HCT116 (cell line): ENCODE results near the gene PEF1. TPM values are rescaled to one million over a fixed set of nuclear protein-coding genes. Genes with fewer than 3 reads are reported as not detected.

Experiments used
- ATAC-seq: fragments of 200-7000 bp; cut with Tn5 transposase; 2 replicates; pipeline ENCODE4 v1.9.1; 2020; ENCODE audit warnings: mild to moderate bottlenecking, moderate library complexity
- BruUV-seq: library from RNA; stranded (reverse); fragments of 400-500 nt; replicated peaks from 2 replicates; lab custom pipeline; 2021; lab: Mats Ljungman, UMichigan
- CTCF ChIA-PET: fragments of 300-600 bp; sonication (Branson Sonifier 250); formaldehyde crosslinking; loops from one replicate; lab custom pipeline; 2021; ENCODE audit warnings: antibody characterized with exemption; lab: Charles Lee
- POLR2A ChIA-PET: fragments of 300-600, 350-600 bp; sonication (Branson Sonifier 250); formaldehyde crosslinking; loops from one replicate; lab custom pipeline; 2021; ENCODE audit warnings: antibody characterized with exemption; lab: Charles Lee
- RAD21 ChIA-PET, 2 experiments: fragments of 300-600 bp; sonication (Branson Sonifier 250); formaldehyde crosslinking; loops; one replicate each; lab custom pipeline; 2023; ENCODE audit warnings: low total read pairs in 2 of 2; ENCODE audit not compliant: uncharacterized antibody in 2 of 2, unreplicated experiment in 2 of 2, low non-redundant PET in 1 of 2; lab: Charles Lee
- DNase-seq: peaks from one replicate; pipeline ENCODE4 v3.0.0-alpha.2; 2010; ENCODE audit warnings: low read depth, low spot score
- H2AFZ ChIP-seq: fragments of 200-600 bp; shearing (Covaris generic), sonication (generic); 2 replicates; pipeline ENCODE4 v1.6.1; 2017; ENCODE audit warnings: low read depth, mixed run types, mixed read lengths, antibody characterized with exemption, low read length; ENCODE audit not compliant: poor library complexity, severe bottlenecking
- H3K27ac ChIP-seq: 2 replicates; pipeline ENCODE4 v1.5.1; 2012; ENCODE audit warnings: low read depth, low read length
- H3K27me3 ChIP-seq: fragments of 200-600 bp; sonication (generic); 2 replicates; pipeline ENCODE4 v1.6.1; 2016; ENCODE audit warnings: mixed run types, low read length, mixed read lengths; ENCODE audit not compliant: insufficient read depth
- H3K36me3 ChIP-seq, 2 experiments: fragments of 200-500 bp in 1 of 2; fragments of 200-600 bp in 1 of 2; sonication (Bioruptor generic) in 1 of 2; sonication (generic) in 1 of 2; 2 replicates each; pipeline versions ENCODE4 v1.5.1 to v1.6.1; 2014 to 2016; ENCODE audit warnings: low read length in 2 of 2, inconsistent platforms in 1 of 2, mixed read lengths in 1 of 2, mixed run types in 1 of 2; ENCODE audit not compliant: insufficient read depth in 2 of 2, control insufficient read depth in 1 of 2
- H3K4me1 ChIP-seq, 2 experiments: fragments of 200-600 bp in 1 of 2; sonication (generic) in 1 of 2; 2 replicates each; pipeline versions ENCODE4 v1.5.1 to v1.6.1; 2012 to 2017; ENCODE audit warnings: low read length in 2 of 2, inconsistent platforms in 1 of 2, mild to moderate bottlenecking in 1 of 2, mixed read lengths in 1 of 2, mixed run types in 1 of 2, moderate library complexity in 1 of 2; ENCODE audit not compliant: insufficient read depth in 2 of 2, control insufficient read depth in 1 of 2
- H3K4me2 ChIP-seq: fragments of 200-600 bp; sonication (generic); 2 replicates; pipeline ENCODE4 v1.6.1; 2017; ENCODE audit warnings: mixed run types, low read length, mixed read lengths
- H3K4me3 ChIP-seq, 2 experiments: fragments of 200-600 bp in 1 of 2; sonication (generic) in 1 of 2; replicated peaks in 1 of 2; 2 replicates each; pipeline ENCODE4 v1.5.1; 2011 to 2016; ENCODE audit warnings: low read length in 2 of 2, control low read depth in 1 of 2, low read depth in 1 of 2, mild to moderate bottlenecking in 1 of 2, mixed read lengths in 1 of 2, mixed run types in 1 of 2
- H3K79me2 ChIP-seq: fragments of 200-600 bp; sonication (generic); 2 replicates; pipeline ENCODE4 v1.6.1; 2017; ENCODE audit warnings: mild to moderate bottlenecking, mixed run types, low read length, moderate library complexity, mixed read lengths; ENCODE audit not compliant: insufficient read depth
- H3K9ac ChIP-seq: fragments of 200-600 bp; sonication (generic); 2 replicates; pipeline ENCODE4 v1.6.1; 2016; ENCODE audit warnings: low read length, mixed read lengths
- H3K9me2 ChIP-seq: fragments of 200-600 bp; sonication (generic), shearing (Covaris generic); 2 replicates; pipeline ENCODE4 v1.6.1; 2017; ENCODE audit warnings: mixed run types, mild to moderate bottlenecking, moderate library complexity; ENCODE audit not compliant: insufficient read depth
- H3K9me3 ChIP-seq, 2 experiments: fragments of 200-500 bp in 1 of 2; fragments of 200-600 bp in 1 of 2; sonication (Bioruptor generic) in 1 of 2; sonication (generic) in 1 of 2; 2 replicates each; pipeline ENCODE4 v1.6.1; 2014 to 2017; ENCODE audit warnings: low read length in 2 of 2, mixed read lengths in 2 of 2, inconsistent platforms in 1 of 2, low read depth in 1 of 2, mild to moderate bottlenecking in 1 of 2, mixed run types in 1 of 2, moderate library complexity in 1 of 2; ENCODE audit not compliant: control insufficient read depth in 1 of 2, insufficient read depth in 1 of 2
- H4K20me1 ChIP-seq: fragments of 200-600 bp; sonication (generic), shearing (Covaris generic); 2 replicates; pipeline ENCODE4 v1.6.1; 2017; ENCODE audit warnings: mixed run types, mild to moderate bottlenecking, moderate library complexity; ENCODE audit not compliant: insufficient read depth
- CBX3 ChIP-seq: IDR thresholded peaks from 2 replicates; pipeline ENCODE4 v1.6.1; 2012; ENCODE audit warnings: low read depth
- EGR1 ChIP-seq: IDR thresholded peaks from 2 replicates; pipeline ENCODE4 v1.6.1; 2012; ENCODE audit warnings: low read depth
- EZH2 ChIP-seq: fragments of 200-600 bp; sonication (generic); IDR thresholded peaks from 2 replicates; pipeline ENCODE4 v1.6.1; 2017; ENCODE audit warnings: antibody characterized with exemption, mixed run types
- EZH2phosphoT487 ChIP-seq: fragments of 200-600 bp; IDR thresholded peaks from 2 replicates; pipeline ENCODE4 v1.6.1; 2018; ENCODE audit warnings: antibody characterized with exemption, borderline replicate concordance
- FOSL1 ChIP-seq: IDR thresholded peaks from 2 replicates; pipeline ENCODE4 v1.6.1; 2012; ENCODE audit warnings: low read depth
- JUND ChIP-seq: IDR thresholded peaks from 2 replicates; pipeline ENCODE4 v1.6.1; 2012
- POLR2A ChIP-seq: IDR thresholded peaks from 2 replicates; pipeline ENCODE4 v1.7.0; 2011; ENCODE audit warnings: borderline replicate concordance; ENCODE audit not compliant: insufficient read depth, insufficient read length; ENCODE audit errors: extremely low read depth
- POLR2AphosphoS5 ChIP-seq: IDR thresholded peaks from 2 replicates; pipeline ENCODE4 v1.6.1; 2011; ENCODE audit warnings: mild to moderate bottlenecking, low read depth, low read length, moderate library complexity
- RAD21 ChIP-seq: IDR thresholded peaks from 2 replicates; pipeline ENCODE4 v1.6.1; 2012; ENCODE audit warnings: low read depth, mild to moderate bottlenecking
- SIN3A ChIP-seq: IDR thresholded peaks from 2 replicates; pipeline ENCODE4 v1.6.1; 2012; ENCODE audit warnings: low read depth
- SP1 ChIP-seq: IDR thresholded peaks from 2 replicates; pipeline ENCODE4 v1.6.1; 2012; ENCODE audit warnings: low read depth
- SRF ChIP-seq: IDR thresholded peaks from 2 replicates; pipeline ENCODE4 v1.6.1; 2012; ENCODE audit warnings: low read depth
- TCF7L2 ChIP-seq: IDR thresholded peaks from 2 replicates; pipeline ENCODE4 v1.7.0; 2011; ENCODE audit warnings: borderline replicate concordance, inconsistent platforms; ENCODE audit not compliant: insufficient read depth, insufficient read length; ENCODE audit errors: extremely low read depth
- YY1 ChIP-seq: IDR thresholded peaks from 2 replicates; pipeline ENCODE4 v1.6.1; 2011; ENCODE audit warnings: low read length, low read depth, moderate library complexity, mild to moderate bottlenecking; ENCODE audit not compliant: insufficient replicate concordance; ENCODE audit errors: extremely low read depth
- intact Hi-C: fragments of 100-400 bp; cut with micrococcal nuclease; formaldehyde crosslinking; loops from 2 replicates; pipeline ENCODE4 v1.10.0; 2022
- total RNA-seq: library from RNA; stranded (reverse); gene quantifications from one replicate; pipeline ENCODE4 v1.2.1, GENCODE V29; 2021; ENCODE audit not compliant: unreplicated experiment
- TF ChIP-seq, protein P1 (sequence below), 3 experiments: fragments of 200-600 bp in 1 of 3; sonication (generic) in 1 of 3; IDR thresholded peaks in 2 of 3; conservative IDR thresholded peaks in 1 of 3; 2 replicates each; pipeline ENCODE4 v1.5.1; 2012 to 2017; ENCODE audit warnings: low read depth in 2 of 3, low read length in 2 of 3, antibody characterized with exemption in 1 of 3, borderline replicate concordance in 1 of 3, control low read depth in 1 of 3, mild to moderate bottlenecking in 1 of 3, mixed read lengths in 1 of 3, mixed run types in 1 of 3, moderate library complexity in 1 of 3; ENCODE audit not compliant: insufficient read depth in 1 of 3
- TF ChIP-seq, protein P2 (sequence below): IDR thresholded peaks from 2 replicates; pipeline ENCODE4 v1.6.1; 2012
- TF ChIP-seq, protein P3 (sequence below): IDR thresholded peaks from 2 replicates; pipeline ENCODE4 v1.6.1; 2012; ENCODE audit warnings: low read depth
- TF ChIP-seq, protein P4 (sequence below): IDR thresholded peaks from 2 replicates; pipeline ENCODE4 v1.6.1; 2012
- TF ChIP-seq, protein P5 (sequence below): IDR thresholded peaks from 2 replicates; pipeline ENCODE4 v1.6.1; 2011; ENCODE audit warnings: mild to moderate bottlenecking, low read length, moderate library complexity; ENCODE audit not compliant: insufficient replicate concordance; ENCODE audit errors: extremely low read depth

PEF1 gene
- total RNA-seq, 1 experiment from 2014 or later, result 37.6 TPM

DNA sequence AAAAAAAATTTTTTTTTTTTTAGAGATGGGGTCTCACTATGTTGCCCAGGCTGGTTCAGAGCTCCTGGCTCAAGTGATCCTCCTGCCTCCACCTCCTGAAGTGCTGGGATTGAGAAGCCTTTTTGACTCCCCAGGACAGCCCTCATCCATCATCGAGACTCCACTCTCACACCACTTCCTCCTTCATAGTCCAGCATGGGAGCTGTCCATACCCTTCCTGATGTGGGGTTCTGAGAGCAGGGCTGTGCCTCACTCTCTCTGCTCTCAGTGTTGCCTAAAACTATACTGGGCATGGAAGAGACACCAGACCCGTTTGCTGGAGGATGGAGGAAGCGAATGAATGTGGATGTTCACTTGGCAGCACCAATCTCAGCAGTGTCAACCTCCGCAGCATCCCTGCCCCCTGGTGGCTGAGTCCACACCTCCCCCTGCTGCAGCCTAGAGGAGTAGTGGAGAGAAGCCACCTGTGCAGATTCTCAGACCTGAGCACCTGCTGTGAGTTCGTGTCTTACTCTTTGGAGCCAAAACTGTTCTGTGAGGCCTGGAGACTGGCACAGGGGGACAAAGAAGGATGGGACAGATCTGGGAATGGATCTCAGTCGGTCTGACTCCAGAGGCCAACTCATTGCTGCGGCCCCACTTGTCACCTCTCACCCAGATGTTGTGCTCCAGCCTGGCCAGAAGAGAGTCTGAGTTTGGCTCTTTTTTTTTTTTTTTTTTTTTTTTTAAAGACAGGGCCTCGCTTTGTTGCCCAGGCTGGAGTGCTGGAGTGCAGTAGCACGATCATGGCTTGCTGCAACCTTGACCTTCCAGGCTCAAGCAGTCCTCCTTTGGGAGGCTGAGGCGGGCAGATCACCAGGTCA, 50.7 kb downstream of the PEF1 start:
- RAD21 ChIA-PET, result no interaction called here
- ATAC-seq (peak; percentile 92), DNase-seq (peak; percentile 68)
- H4K20me1 ChIP-seq, result no peaks in the 10 kb centered on the region
- no peaks in the 10 kb centered on the region for H3K9me2 ChIP-seq
- no peaks in the 10 kb centered on the region for H3K9me3 ChIP-seq
- no peaks in the 10 kb centered on the region for H3K27me3 ChIP-seq
- no peaks in the 10 kb centered on the region for H3K79me2 ChIP-seq
- POLR2A ChIA-PET, result no interaction called here
- H3K9ac ChIP-seq, result no peak overlapping the region
- H3K4me2 ChIP-seq, result no peak overlapping the region
- no peak overlapping the region for H2AFZ ChIP-seq
- H3K36me3 ChIP-seq, result no peaks in the 10 kb centered on the region
- intact Hi-C loops, result loop anchor here (1.0 kb wide), 1 partner anchor 30 kb away; no protein-coding TSS in a partner anchor
- CTCF ChIA-PET, result interaction anchor here (0.6 to 2.4 kb wide), 4 partner anchors 29 to 195 kb away, joined by 3 to 8 read pairs (median 6); no protein-coding TSS in a partner anchor
- no TSS peak for BruUV-seq
- H3K4me1 ChIP-seq, result peaks cover 33 to 40% of the 10 kb centered on the region in 2 experiments
- H3K27ac ChIP-seq, result no peak overlapping the region
- H3K4me3 ChIP-seq, result no peak overlapping the region
- TF ChIP-seq, protein P1, sequence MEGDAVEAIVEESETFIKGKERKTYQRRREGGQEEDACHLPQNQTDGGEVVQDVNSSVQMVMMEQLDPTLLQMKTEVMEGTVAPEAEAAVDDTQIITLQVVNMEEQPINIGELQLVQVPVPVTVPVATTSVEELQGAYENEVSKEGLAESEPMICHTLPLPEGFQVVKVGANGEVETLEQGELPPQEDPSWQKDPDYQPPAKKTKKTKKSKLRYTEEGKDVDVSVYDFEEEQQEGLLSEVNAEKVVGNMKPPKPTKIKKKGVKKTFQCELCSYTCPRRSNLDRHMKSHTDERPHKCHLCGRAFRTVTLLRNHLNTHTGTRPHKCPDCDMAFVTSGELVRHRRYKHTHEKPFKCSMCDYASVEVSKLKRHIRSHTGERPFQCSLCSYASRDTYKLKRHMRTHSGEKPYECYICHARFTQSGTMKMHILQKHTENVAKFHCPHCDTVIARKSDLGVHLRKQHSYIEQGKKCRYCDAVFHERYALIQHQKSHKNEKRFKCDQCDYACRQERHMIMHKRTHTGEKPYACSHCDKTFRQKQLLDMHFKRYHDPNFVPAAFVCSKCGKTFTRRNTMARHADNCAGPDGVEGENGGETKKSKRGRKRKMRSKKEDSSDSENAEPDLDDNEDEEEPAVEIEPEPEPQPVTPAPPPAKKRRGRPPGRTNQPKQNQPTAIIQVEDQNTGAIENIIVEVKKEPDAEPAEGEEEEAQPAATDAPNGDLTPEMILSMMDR (IDR thresholded peaks at IDR 0.05 in 2 of 3, conservative IDR thresholded peaks at IDR 0.05 in 1 of 3; ENCODE audit: borderline replicate concordance in 1 of 3, insufficient read depth in 1 of 3, low read depth in 2 of 3, low read length in 2 of 3), result peak; percentile 93 to 97 (median 96)
- TF ChIP-seq EZH2phosphoT487 (no peak), SRF (no peak), RAD21 (peak; percentile 96), SIN3A (no peak), SP1 (no peak), TCF7L2 (no peak), CBX3 (no peak), POLR2A (no peak), JUND (no peak), YY1 (peak; percentile 58), EZH2 (no peak), FOSL1 (no peak), POLR2AphosphoS5 (no peak), EGR1 (no peak)
- TF ChIP-seq, protein P2, sequence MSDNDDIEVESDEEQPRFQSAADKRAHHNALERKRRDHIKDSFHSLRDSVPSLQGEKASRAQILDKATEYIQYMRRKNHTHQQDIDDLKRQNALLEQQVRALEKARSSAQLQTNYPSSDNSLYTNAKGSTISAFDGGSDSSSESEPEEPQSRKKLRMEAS, result no peak
- TF ChIP-seq, protein P3, sequence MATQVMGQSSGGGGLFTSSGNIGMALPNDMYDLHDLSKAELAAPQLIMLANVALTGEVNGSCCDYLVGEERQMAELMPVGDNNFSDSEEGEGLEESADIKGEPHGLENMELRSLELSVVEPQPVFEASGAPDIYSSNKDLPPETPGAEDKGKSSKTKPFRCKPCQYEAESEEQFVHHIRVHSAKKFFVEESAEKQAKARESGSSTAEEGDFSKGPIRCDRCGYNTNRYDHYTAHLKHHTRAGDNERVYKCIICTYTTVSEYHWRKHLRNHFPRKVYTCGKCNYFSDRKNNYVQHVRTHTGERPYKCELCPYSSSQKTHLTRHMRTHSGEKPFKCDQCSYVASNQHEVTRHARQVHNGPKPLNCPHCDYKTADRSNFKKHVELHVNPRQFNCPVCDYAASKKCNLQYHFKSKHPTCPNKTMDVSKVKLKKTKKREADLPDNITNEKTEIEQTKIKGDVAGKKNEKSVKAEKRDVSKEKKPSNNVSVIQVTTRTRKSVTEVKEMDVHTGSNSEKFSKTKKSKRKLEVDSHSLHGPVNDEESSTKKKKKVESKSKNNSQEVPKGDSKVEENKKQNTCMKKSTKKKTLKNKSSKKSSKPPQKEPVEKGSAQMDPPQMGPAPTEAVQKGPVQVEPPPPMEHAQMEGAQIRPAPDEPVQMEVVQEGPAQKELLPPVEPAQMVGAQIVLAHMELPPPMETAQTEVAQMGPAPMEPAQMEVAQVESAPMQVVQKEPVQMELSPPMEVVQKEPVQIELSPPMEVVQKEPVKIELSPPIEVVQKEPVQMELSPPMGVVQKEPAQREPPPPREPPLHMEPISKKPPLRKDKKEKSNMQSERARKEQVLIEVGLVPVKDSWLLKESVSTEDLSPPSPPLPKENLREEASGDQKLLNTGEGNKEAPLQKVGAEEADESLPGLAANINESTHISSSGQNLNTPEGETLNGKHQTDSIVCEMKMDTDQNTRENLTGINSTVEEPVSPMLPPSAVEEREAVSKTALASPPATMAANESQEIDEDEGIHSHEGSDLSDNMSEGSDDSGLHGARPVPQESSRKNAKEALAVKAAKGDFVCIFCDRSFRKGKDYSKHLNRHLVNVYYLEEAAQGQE, result no peak
- TF ChIP-seq, protein P4, sequence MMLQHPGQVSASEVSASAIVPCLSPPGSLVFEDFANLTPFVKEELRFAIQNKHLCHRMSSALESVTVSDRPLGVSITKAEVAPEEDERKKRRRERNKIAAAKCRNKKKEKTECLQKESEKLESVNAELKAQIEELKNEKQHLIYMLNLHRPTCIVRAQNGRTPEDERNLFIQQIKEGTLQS, result no peak
- TF ChIP-seq, protein P5, sequence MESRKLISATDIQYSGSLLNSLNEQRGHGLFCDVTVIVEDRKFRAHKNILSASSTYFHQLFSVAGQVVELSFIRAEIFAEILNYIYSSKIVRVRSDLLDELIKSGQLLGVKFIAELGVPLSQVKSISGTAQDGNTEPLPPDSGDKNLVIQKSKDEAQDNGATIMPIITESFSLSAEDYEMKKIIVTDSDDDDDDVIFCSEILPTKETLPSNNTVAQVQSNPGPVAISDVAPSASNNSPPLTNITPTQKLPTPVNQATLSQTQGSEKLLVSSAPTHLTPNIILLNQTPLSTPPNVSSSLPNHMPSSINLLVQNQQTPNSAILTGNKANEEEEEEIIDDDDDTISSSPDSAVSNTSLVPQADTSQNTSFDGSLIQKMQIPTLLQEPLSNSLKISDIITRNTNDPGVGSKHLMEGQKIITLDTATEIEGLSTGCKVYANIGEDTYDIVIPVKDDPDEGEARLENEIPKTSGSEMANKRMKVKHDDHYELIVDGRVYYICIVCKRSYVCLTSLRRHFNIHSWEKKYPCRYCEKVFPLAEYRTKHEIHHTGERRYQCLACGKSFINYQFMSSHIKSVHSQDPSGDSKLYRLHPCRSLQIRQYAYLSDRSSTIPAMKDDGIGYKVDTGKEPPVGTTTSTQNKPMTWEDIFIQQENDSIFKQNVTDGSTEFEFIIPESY, result no peak
